Measurements from ENCODE around the gene SELENOM.
"Not testable (repeated sequence)": the region's sequence is repeated elsewhere in the genome, so short reads cannot be mapped to it uniquely, and the experiment has no call there.

SELENOM gene

DNA sequence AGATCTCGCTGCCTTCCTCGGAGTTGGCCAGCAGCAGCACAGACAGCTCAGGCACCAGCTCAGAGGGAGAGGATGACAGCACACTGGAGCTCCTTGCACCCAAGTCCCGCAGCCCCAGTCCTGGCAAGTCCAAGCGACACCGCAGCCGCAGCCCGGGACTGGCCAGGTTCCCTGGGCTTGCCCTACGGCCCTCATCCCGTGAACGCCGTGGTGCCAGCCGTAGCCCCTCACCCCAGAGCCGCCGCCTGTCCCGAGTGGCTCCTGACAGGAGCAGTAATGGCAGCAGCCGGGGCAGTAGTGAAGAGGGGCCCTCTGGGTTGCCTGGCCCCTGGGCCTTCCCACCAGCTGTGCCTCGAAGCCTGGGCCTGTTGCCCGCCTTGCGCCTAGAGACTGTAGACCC, 26.5 kb upstream of the SELENOM start:
- no peak for DNase-seq (ENCODE audit: low spot score)

- no peak for DNase-seq (ENCODE audit: low spot score)
Observed at GRCh38 chr22:31130873-31131272, 23.5 kb upstream of the SELENOM start.

DNA sequence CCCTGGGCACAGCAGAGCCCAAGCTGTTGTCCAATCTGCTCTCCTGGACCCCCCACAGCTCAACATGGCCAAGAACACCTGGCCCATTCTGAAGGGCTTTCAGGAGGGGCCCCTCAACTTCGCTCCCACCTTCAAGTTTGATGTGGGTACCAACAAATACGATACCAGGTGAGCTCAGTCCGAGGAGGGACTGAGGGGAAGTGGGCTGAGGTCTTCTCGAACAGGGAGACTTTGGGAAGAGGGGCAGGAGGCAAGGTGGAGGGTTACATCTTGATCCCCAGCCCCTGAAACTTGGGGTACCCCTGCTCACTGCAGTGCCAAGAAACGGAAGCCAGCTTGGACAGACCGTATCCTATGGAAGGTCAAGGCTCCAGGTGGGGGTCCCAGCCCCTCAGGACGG, 20.8 kb upstream of the SELENOM start:
- DNase-seq (ENCODE audit: low spot score) = no peak

- DNase-seq (ENCODE audit: low spot score) = peak; percentile 50
Observed at GRCh38 chr22:31127181-31127772, 19.9 kb upstream of the SELENOM start.

GRCh38 chr22:31126869-31127175, 19.5 kb upstream of the SELENOM start:
- DNase-seq (ENCODE audit: low spot score) = no peak

DNA sequence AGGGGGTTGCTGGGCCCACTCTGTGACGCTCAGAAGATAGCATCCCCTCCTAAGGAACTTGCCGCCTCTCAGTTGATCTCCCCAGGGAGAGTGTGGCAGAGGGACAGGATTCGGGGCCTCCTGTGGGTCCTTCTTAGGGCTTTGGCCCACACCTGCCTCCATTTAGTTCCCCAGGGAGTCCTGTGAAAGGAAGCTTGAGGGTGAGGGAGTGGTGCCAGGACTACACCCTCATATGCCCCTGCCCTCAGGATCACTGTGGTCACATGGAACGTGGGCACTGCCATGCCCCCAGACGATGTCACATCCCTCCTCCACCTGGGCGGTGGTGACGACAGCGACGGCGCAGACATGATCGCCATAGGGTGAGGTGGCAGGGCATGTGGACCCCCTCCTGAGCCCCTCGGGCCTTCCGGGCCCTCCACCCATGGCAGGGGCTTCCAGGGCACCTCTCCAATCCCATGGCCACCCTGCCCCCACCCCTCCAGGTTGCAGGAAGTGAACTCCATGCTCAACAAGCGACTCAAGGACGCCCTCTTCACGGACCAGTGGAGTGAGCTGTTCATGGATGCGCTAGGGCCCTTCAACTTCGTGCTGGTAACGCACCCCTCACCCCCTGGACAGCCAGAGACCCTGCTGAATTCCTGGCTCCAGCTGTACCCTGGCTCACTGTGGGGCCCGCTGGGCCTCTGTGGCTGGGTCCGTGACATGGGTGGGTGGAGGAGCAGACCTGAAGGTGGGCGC, 18.9 kb upstream of the SELENOM start:
- DNase-seq (ENCODE audit: low spot score) = no peak

DNA sequence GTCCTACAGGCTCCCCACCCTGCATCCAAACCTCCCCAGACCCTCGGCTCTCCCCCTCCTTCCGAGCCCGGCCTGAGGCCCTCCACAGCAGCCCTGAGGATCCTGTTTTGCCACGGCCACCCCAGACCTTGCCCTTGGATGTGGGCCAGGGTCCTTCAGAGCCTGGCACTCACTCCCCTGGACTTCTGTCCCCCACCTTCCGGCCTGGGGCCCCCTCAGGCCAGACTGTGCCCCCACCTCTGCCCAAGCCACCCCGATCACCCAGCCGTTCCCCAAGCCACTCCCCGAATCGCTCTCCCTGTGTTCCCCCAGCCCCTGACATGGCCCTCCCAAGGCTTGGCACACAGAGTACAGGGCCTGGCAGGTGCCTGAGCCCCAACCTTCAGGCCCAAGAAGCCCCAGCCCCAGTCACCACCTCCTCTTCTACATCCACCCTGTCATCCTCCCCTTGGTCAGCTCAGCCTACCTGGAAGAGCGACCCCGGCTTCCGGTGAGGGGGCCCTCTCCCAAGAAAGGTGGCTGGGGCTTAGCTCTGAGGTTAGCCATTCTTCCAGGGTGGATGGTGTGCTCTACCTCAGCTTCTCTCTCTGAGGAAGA, 18.3 kb upstream of the SELENOM start:
- DNase-seq (ENCODE audit: low spot score) = no peak

GRCh38 chr22:31124811-31125465, 17.6 kb upstream of the SELENOM start:
- DNase-seq (ENCODE audit: low spot score) = no peak

DNA sequence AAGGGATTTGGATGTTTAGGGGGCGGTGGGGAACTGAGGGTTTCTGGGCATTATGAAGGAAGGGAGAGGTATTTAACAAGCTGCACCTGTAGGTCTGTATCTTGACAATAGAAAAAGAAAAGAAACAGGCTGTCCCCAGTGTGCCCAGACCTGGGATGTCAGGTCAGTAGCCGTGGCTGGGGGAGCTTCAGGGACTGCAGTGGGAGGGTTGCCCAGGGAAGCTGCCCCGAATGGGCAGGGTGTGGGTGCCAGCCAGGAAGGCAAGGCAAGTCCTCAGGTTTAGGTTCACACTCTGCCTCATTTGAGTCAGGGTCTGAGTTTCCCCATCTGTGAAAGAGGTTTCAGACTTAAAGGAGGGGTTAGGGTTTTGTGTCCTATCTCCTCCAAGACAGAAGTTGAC, 16.9 kb upstream of the SELENOM start:
- DNase-seq (ENCODE audit: low spot score) = no peak

- DNase-seq (ENCODE audit: low spot score) = no peak
Observed at GRCh38 chr22:31123292-31123602, 15.9 kb upstream of the SELENOM start.

- DNase-seq (ENCODE audit: low spot score) = peak; percentile 88
Observed at GRCh38 chr22:31122532-31123291, 15.3 kb upstream of the SELENOM start, which contains the start of gene INPP5J. INPP5J (plus strand) TSS chr22:31122966; CDS start chr22:31123015, 49 bp downstream.

DNA sequence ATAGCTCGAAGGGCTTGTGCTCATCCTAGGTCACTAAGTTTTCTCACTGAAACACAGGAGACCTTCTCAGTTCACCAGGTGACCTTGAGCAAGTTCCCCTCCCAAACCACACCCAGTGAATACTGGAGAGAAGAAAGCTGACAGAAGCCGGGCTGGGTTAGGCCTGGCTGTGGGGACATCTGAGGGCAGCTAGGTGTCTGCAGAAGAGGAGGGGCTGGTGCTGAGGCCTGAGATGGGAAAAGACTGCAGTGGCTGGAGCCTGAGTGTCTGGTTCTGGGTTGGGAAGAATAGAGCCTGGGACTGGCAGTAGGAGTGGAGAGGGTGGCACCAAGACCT, 14.8 kb upstream of the SELENOM start:
- no peak for DNase-seq (ENCODE audit: low spot score)

DNA sequence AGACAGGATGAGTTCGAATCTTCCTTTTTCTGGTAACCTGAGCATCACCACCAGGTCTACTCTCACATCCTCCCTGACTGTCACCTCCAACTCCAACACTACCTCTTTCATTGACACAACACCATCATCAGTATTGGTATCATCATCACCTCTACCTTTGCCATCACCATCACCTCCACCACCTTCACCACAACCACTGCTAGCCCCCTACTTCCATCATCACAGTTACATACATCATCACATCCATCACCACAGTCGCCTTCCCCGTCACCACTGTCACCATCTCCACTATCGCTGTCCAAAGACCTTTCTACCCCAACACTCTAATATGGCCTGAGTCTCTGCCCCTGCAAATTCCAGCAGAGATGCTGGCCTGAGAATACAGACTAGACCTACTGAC, 14.0 kb upstream of the SELENOM start:
- no peak for DNase-seq (ENCODE audit: low spot score)

- DNase-seq (ENCODE audit: low spot score) = no peak
Observed at GRCh38 chr22:31120642-31121041, 13.3 kb upstream of the SELENOM start.

- DNase-seq (ENCODE audit: low spot score) = no peak
Observed at GRCh38 chr22:31120230-31120629, 12.9 kb upstream of the SELENOM start.

DNA sequence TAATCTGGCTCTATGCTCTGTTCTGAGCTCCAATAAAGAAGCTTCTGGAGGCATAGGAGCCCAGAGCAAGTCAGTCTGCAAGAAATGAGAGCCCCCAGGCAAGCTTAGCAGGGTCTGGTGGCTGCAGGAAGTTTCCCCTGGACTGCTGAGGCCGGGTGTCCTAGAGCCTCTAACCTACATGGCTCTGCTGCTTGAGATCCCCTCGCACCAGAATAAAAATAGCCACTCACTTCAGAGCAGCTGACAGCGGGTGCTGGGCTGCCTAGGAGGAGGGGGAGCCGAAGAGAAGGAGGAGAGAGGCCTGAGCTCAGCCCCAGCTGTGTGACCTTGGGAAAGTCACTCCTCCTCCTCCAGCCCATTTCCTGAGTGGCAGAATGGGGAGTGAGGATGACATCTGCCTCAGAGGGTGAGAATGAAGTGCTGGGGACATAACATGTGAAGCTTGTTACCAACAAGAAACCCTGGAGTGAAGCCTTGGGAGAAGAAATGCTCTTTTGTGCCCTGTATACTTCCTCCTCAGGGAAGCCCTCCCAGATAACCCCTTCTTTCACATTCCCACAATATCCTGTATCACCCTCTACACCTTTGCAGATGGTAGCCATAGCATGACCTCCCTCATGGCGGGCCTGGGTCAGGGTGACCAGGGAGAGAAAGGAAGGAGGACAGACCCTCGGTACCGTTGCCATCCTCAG, 11.8 kb upstream of the SELENOM start:
- DNase-seq (ENCODE audit: low spot score) = no peak

DNA sequence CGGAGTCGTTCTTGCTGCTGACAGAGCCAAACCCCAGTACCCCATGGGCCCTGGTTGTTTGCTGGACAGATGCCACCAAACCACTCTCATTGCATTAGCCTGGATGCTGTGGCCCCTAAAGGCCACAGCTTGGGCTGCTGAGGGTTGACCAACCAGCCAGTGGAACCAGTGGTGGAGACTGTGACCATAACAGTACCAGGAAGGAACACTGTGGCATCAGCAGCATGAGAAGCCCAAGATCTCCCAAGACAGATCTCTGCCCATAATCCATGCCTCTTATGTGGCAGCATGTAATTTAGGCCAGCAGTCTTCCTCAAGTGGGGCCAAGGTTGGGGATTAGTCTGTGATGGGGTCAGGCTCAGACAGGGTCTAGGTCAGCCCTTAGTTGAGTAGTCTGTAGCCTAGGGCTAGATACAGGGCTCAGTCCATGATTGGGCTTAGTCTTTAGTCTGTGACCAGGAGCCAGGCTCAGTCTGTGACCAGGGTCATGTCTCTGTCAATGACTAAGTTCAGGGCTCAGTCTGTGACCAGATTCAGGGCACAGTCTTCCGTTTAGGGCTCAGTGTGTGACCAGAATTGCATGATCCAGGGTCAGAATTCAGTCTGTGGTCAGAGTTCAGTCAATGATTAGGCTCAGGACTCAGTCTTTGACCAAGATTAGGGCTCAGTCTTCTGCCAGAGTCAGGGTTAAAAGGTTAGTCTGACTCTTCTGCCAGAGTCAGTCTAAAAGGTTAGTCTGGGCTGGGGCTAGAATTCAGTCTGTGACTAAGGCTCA, 10.9 kb upstream of the SELENOM start:
- DNase-seq (ENCODE audit: low spot score) = no peak

DNA sequence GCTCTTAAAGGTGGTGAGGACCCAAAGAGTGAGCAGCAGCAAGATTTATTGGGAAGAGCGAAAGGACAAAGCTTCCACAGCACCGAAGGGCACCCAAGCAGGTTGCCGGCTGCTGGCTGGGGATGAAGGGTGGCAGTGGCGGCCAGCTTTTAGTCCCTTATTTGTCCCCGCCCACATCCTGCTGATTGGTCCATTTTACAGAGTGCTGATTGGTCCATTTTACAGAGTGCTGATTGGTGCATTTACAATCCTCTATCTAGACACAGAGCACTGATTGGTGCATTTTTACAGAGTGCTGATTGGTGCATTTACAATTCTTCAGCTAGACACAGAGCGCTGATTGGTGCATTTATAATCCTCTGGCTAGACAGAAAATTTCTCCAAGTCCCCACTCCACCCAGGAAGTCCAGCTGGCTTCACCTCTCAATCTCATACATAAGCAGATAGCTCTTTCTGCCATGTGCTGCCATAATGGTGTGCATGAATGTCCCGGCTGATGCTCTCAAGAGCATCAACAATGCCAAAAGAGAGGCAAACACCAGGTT, 5.3 kb upstream of the SELENOM start:
- not testable (repeated sequence) for DNase-seq (ENCODE audit: low spot score)

- DNase-seq (ENCODE audit: low spot score) = no peak
Observed at GRCh38 chr22:31107894-31108218, 488 bp upstream of the SELENOM start.

DNA sequence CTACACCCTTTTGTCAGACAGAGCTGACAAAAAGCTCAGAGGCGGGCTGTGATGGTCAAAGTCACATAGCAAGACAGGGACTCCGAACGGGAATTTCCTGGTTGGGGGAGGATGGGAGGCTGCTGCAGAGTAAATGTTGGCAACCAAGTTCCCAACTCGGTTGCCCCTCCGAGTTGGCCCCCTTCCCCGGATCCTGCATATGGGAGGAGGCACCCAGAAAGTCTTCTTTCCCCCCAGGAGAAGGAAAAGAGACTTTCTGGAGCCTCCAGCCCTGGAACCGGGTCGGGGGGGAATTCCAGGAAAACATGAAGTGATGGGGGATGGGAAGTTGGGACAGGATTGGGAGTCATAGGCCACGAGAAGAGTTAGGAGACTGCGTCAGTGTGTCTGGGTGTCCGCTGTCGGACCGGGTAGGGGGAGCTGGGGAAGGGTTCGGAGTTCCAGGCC, 614 bp downstream of the SELENOM start:
- DNase-seq (ENCODE audit: low spot score) = no peak

GRCh38 chr22:31106001-31106571, 1.3 kb downstream of the SELENOM start:
- no peak for DNase-seq (ENCODE audit: low spot score)

Measured in iPS-NIHi11 (cell line).